K562 (cell line): ENCODE data around the gene TSPAN16. TPM values are rescaled to one million over a fixed set of nuclear protein-coding genes. Genes with fewer than 3 reads are reported as not detected.

Source experiments
- ELF1 ChIP-seq: fragments of 200-800 bp; sonication (Bioruptor generic); IDR thresholded peaks from 2 replicates; pipeline ENCODE4 v1.6.1; 2016; ENCODE audit warnings: missing genetic modification characterization, missing compliant biosample characterization
- FOXO4 ChIP-seq: fragments of 450-650 bp; formaldehyde crosslinking; IDR thresholded peaks from 2 replicates; pipeline ENCODE4 v1.4.0; 2020; ENCODE audit warnings: mild to moderate bottlenecking, moderate library complexity
- GABPB1 ChIP-seq: sonication (generic); formaldehyde crosslinking; IDR thresholded peaks from 2 replicates; pipeline ENCODE4 v1.8.0; 2022; ENCODE audit warnings: mild to moderate bottlenecking, missing genetic modification reagents
- HMGXB4 ChIP-seq: sonication (generic); formaldehyde crosslinking; IDR thresholded peaks from 2 replicates; pipeline ENCODE4 v1.8.1; 2023; ENCODE audit warnings: mild to moderate bottlenecking, missing genetic modification reagents
- IFI16 ChIP-seq: fragments of 250-450 bp; sonication (Bioruptor Pico); IDR thresholded peaks from 2 replicates; pipeline ENCODE4 v2.1.2; 2022; ENCODE audit warnings: mild to moderate bottlenecking, inconsistent platforms
- L3MBTL2 ChIP-seq: fragments of 450-650 bp; IDR thresholded peaks from 2 replicates; pipeline ENCODE4 v1.6.1; 2016; ENCODE audit warnings: mild to moderate bottlenecking, moderate library complexity
- NCOA6 ChIP-seq: fragments of 450-650 bp; IDR thresholded peaks from 2 replicates; pipeline ENCODE4 v1.6.1; 2017; ENCODE audit warnings: mild to moderate bottlenecking
- RB1 ChIP-seq: fragments of 450-650 bp; IDR thresholded peaks from 2 replicates; pipeline ENCODE4 v1.6.1; 2017; ENCODE audit warnings: low read depth, mild to moderate bottlenecking
- RFX5 ChIP-seq: IDR thresholded peaks from 2 replicates; pipeline ENCODE4 v1.6.1; 2011; ENCODE audit warnings: low read depth, mild to moderate bottlenecking, improper control_type of control experiment, low read length
- TFAP4 ChIP-seq: sonication (generic); formaldehyde crosslinking; IDR thresholded peaks from 2 replicates; pipeline ENCODE4 v1.8.0; 2022; ENCODE audit warnings: missing genetic modification reagents, mild to moderate bottlenecking, moderate library complexity, borderline replicate concordance
- TRIM25 ChIP-seq: fragments of 450-650 bp; IDR thresholded peaks from 2 replicates; pipeline ENCODE4 v1.7.0; 2016; ENCODE audit warnings: borderline replicate concordance
- USF1 ChIP-seq: sonication (generic); formaldehyde crosslinking; IDR thresholded peaks from 2 replicates; pipeline ENCODE4 v1.9.0; 2022; ENCODE audit warnings: mild to moderate bottlenecking, missing genetic modification reagents
- ZNF217 ChIP-seq: sonication (generic); formaldehyde crosslinking; IDR thresholded peaks from 2 replicates; pipeline ENCODE4 v1.8.0; 2022; ENCODE audit warnings: mild to moderate bottlenecking, missing genetic modification reagents
- ZNF311 ChIP-seq: fragments of 250-450 bp; sonication (Bioruptor Pico); IDR thresholded peaks from 2 replicates; pipeline ENCODE4 v1.4.0; 2020; ENCODE audit warnings: mild to moderate bottlenecking, moderate library complexity
- ZNF384 ChIP-seq: IDR thresholded peaks from 2 replicates; pipeline ENCODE4 v1.6.1; 2012; ENCODE audit warnings: low read depth, low read length, improper control_type of control experiment
- ZNF395 ChIP-seq: fragments of 200-800 bp; sonication (Bioruptor generic); IDR thresholded peaks from 2 replicates; pipeline ENCODE4 v1.6.1; 2017; ENCODE audit warnings: missing genetic modification characterization, missing compliant biosample characterization
- ZNF507 ChIP-seq: conservative IDR thresholded peaks from 2 replicates; pipeline ENCODE4 v1.6.1; 2017; ENCODE audit warnings: missing genetic modification characterization, missing compliant biosample characterization
- ZNF512 ChIP-seq: IDR thresholded peaks from 2 replicates; pipeline ENCODE4 v1.6.1; 2016; ENCODE audit warnings: missing genetic modification characterization, missing compliant biosample characterization
- polyA plus RNA-seq, 8 experiments: library from polyadenylated mRNA; depleted of rRNA in 4 of 8; stranded (reverse) in 5 of 8; unstranded in 3 of 8; fragments of >200 nt; fragmentation: Nextera tagmentation in 2 of 8; fragmentation: Illumina TruSeq in 1 of 8; extraction: Ambion mirVana in 2 of 8; extraction: Trizol in 1 of 8; gene quantifications; 2 replicates each; pipeline versions ENCODE4 v1.2.1 to v1.2.3, GENCODE V29; 2011 to 2014; ENCODE audit warnings: inconsistent platforms in 1 of 8, missing spikeins in 1 of 8
- total RNA-seq, 7 experiments: library from RNA; depleted of rRNA in 6 of 7; stranded (reverse); fragments of >200 nt in 6 of 7; fragmentation: Illumina TruSeq in 2 of 7; extraction: Trizol in 2 of 7; gene quantifications; 2 replicates each; pipeline versions ENCODE4 v1.2.1 to v1.2.3, GENCODE V29; 2011 to 2021; ENCODE audit warnings: low replicate concordance in 1 of 7

The TSPAN16 gene
- total and polyA plus RNA-seq, 9 of the 15 experiments (the other 6 are each of a cell fraction or from before 2014, with no cell fraction given): not detected

GRCh38 chr19:11346104-11346940 lies 50.4 kb downstream of the TSPAN16 start, which contains the start of the genes CCDC159 and TMEM205 (continued):
- TF ChIP-seq IFI16 (CRISPR knock-in tag) (no peak), ZNF395 (CRISPR knock-in tag) (no peak), TRIM25 (no peak), ZNF311 (CRISPR knock-in tag) (no peak), ZNF507 (no peak), USF1 (CRISPR knock-in tag) (no peak), NCOA6 (no peak), TFAP4 (CRISPR knock-in tag) (peak; percentile 98), ZNF384 (no peak), GABPB1 (CRISPR knock-in tag) (no peak), FOXO4 (CRISPR knock-in tag) (no peak), RB1 (0 out of 2 replicates have a peak, but pooled peaks have one; percentile 16), RFX5 (no peak), ELF1 (tag) (peak; percentile 76), ZNF217 (CRISPR knock-in tag) (no peak), L3MBTL2 (peak; percentile 96), HMGXB4 (CRISPR knock-in tag) (no peak), ZNF512 (tag) (no peak)
